Aorta (tissue), 5 donors: ENCODE measurements around the gene G6PC2. TPM values are rescaled to one million over a fixed set of nuclear protein-coding genes. Genes with fewer than 3 reads are reported as not detected.

Source experiments
- ATAC-seq: fragments of 200-7000 bp; cut with Tn5 transposase; one replicate; pipeline ENCODE4 v1.9.1; 2022; ENCODE audit warnings: moderate library complexity; ENCODE audit not compliant: low FRiP score
- DNase-seq, 2 donors: peaks; one replicate each; pipeline ENCODE4 v3.0.0-alpha.2; 2020
- H3K27ac ChIP-seq, 2 donors: one replicate each; pipeline ENCODE4 v1.5.1; 2013; ENCODE audit warnings: low read length in 2 of 2, mild to moderate bottlenecking in 2 of 2, moderate library complexity in 2 of 2, control low read depth in 1 of 2, inconsistent platforms in 1 of 2, low read depth in 1 of 2
- H3K27me3 ChIP-seq, 2 donors: one replicate each; pipeline ENCODE4 v1.6.1; 2013; ENCODE audit warnings: control low read depth in 1 of 2, low read length in 1 of 2, mild to moderate bottlenecking in 1 of 2, moderate library complexity in 1 of 2; ENCODE audit not compliant: insufficient read depth in 2 of 2, control insufficient read depth in 1 of 2
- H3K36me3 ChIP-seq, 2 donors: one replicate each; pipeline ENCODE4 v1.6.1; 2013; ENCODE audit warnings: control low read depth in 1 of 2, low read length in 1 of 2, mild to moderate bottlenecking in 1 of 2; ENCODE audit not compliant: insufficient read depth in 2 of 2, control insufficient read depth in 1 of 2
- H3K4me1 ChIP-seq, 2 donors: one replicate each; pipeline ENCODE4 v1.6.1; 2013; ENCODE audit warnings: low read length in 2 of 2, control low read depth in 1 of 2, mild to moderate bottlenecking in 1 of 2, moderate library complexity in 1 of 2; ENCODE audit not compliant: insufficient read depth in 2 of 2, control insufficient read depth in 1 of 2
- H3K4me3 ChIP-seq, 2 donors: one replicate each; pipeline ENCODE4 v1.5.1; 2013; ENCODE audit warnings: low read length in 2 of 2, control low read depth in 1 of 2, mild to moderate bottlenecking in 1 of 2
- H3K9me3 ChIP-seq: one replicate; pipeline ENCODE4 v1.6.1; 2013; ENCODE audit warnings: mild to moderate bottlenecking, low read length; ENCODE audit not compliant: control insufficient read depth
- WGBS, 2 donors: extraction: QIAGEN DNeasy Blood & Tissue Kit; methylation state at CpG; one replicate each; pipeline ENCODE4 v1.1.7; 2013; 5-methylcytosine and 5-hydroxymethylcytosine counted together
- intact Hi-C, 2 donors: fragments of 100-400 bp; cut with DNase I; formaldehyde crosslinking; loops; one replicate each; pipeline versions ENCODE4 v1.14.2 to v1.15.0; 2022
- polyA plus RNA-seq, 2 donors: library from polyadenylated mRNA; stranded (reverse); fragments of 200-250 nt; gene quantifications; one replicate each; pipeline ENCODE4 v1.2.3, GENCODE V29; 2013
- total RNA-seq, 2 donors: library from RNA; stranded (reverse); fragmentation: NEBNext Ultra II Directional; extraction: Animal tissue kit (Norgen Biotek cat#: 25700); gene quantifications; one replicate each; pipeline ENCODE4 v1.2.1, GENCODE V29; 2021
- donor health status: healthy with polysubstance abuse.
- donor health status: Bipolar disorder and iron deficiency.
- donor health status: DM: no; HTN: no; CAD: no.
- donor health status: DM: no; HTN: no; CAD: no.
- donor health status: DM: yes; HTN: yes; CAD: no.

Gene G6PC2
- total and polyA plus RNA-seq, 4 donors: 0.23 TPM; not detected in 3

DNA sequence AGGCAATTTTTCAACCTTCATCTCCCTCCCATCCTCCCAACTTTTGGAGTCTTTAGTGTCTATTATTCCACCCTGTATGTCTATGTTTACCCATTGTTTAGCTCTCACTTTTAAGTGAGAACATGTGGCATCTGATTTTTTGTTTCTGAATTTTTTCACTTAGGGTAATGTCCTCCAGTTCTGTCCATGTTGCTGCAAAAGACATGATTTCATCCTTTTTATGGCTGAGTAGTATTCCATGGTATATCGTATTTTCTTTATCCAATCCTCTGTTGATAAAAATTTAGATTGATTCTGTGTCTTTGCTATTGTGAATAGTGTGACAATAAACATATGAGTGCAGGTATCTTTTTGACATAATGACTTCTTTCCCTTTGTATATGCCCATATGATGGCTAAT, 48.2 kb downstream of the G6PC2 start:
- no peak for DNase-seq
- H3K4me3 ChIP-seq: no peak overlapping the region
- 93 to 96% methylated on average over 1 of the region's 1 CpG for WGBS, 2 donors
- no peaks in the 10 kb centered on the region for H3K27me3 ChIP-seq
- no peak for ATAC-seq
- no peaks in the 10 kb centered on the region for H3K36me3 ChIP-seq
- H3K9me3 ChIP-seq: no peaks in the 10 kb centered on the region
- H3K27ac ChIP-seq: no peak overlapping the region
- intact Hi-C loops: no loop called here
- no peaks in the 10 kb centered on the region for H3K4me1 ChIP-seq

DNA sequence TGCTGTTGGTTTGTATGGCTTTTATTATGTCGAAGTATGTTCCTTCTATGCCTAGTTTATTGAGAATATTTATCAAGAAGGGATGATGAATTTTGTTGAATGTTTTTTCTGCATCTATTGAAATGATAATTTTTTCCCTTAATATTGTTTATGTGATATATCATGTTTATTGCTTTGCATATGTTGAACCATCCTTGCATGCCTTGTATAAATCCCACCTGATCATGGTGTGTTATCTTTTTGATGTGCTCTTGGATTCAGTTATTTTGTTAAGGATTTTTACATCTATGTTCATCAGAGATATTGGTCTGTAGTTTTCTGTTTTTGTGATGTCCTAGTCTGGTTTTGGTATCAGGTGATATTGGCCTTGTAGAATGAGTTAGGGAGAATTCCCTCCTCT, 50.8 kb downstream of the G6PC2 start:
- intact Hi-C loops: no loop called here
- WGBS, 2 donors: 90 to 91% methylated on average over 1 of the region's 1 CpG
- Histone ChIP-seq H3K27ac (no peak overlapping the region), H3K4me3 (no peak overlapping the region), H3K9me3 (no peaks in the 10 kb centered on the region), H3K4me1 (no peaks in the 10 kb centered on the region), H3K27me3 (no peaks in the 10 kb centered on the region), H3K36me3 (no peaks in the 10 kb centered on the region)
- no peak for DNase-seq
- ATAC-seq: no peak

DNA sequence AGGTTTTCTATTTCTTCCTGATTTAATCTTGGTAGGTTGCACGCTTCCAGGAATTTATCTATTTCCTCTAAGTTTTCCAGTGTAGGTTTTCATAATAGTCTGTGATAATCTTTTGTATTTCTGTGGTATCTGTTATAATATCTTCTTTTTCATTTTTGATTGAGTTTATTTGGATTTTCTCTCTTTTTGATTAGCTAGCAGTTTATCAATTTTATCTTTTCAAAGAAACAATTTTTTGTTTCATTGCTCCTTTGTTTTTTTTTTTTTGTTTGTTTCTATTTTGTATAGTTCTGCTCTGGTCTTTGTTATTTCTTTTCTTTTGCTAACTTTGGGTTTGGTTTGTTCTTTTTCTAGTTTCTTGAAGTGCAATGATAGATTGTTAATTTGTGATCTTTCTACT, 51.3 kb downstream of the G6PC2 start:
- Histone ChIP-seq H3K4me3 (no peak overlapping the region), H3K36me3 (no peaks in the 10 kb centered on the region), H3K4me1 (no peaks in the 10 kb centered on the region), H3K27ac (no peak overlapping the region), H3K9me3 (no peaks in the 10 kb centered on the region), H3K27me3 (no peaks in the 10 kb centered on the region)
- DNase-seq: no peak
- ATAC-seq: no peak
- WGBS, 2 donors: 80 to 89% methylated on average over 1 of the region's 1 CpG
- intact Hi-C loops: no loop called here

DNA sequence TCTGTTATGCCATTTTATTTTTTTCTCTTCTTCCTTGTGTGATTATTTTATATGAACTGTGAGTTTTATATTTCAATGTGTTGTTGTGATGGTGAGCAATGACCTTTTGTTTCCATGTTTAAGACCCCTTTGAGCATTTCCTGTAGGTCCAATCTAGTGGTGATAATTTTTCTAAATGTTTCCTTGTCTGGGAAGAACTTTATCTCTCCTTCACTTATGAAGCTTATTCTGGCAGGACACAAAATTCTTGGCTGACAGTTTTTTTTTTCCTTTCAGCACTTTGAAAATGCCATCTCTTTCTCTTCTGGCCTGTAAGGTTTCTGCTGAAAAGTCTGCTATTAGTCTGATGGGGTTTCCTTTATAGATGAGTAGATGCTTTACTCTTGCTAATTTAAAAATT, 53.2 kb downstream of the G6PC2 start:
- Histone ChIP-seq H3K4me3 (no peak overlapping the region), H3K9me3 (no peaks in the 10 kb centered on the region), H3K27me3 (no peaks in the 10 kb centered on the region), H3K27ac (no peak overlapping the region), H3K36me3 (no peaks in the 10 kb centered on the region), H3K4me1 (no peaks in the 10 kb centered on the region)
- DNase-seq (no peak), ATAC-seq (no peak)
- intact Hi-C loops: no loop called here

DNA sequence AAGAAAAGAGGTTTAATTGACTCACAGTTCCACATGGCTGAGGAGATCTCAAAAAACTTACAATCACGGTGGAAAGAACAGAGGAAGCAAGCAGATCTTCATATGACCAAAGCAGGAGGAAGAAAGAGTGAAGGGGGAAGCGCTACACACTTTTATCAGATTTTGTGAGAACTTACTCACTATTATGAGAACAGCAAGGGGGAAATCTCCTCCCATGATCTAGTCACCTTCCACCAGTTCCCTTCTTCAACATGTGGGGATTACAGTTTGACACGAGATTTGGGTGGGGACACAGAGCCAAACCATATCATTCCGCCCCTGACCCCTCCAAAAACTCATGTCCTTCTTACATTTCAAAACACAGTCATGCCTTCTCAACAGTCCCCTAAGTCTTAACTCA, 54.2 kb downstream of the G6PC2 start:
- H3K9me3 ChIP-seq: no peaks in the 10 kb centered on the region
- H3K4me1 ChIP-seq: no peaks in the 10 kb centered on the region
- 94% methylated on average over 4 of the region's 4 CpGs for WGBS, 2 donors
- no peak overlapping the region for H3K4me3 ChIP-seq
- no peaks in the 10 kb centered on the region for H3K27me3 ChIP-seq
- intact Hi-C loops: no loop called here
- H3K27ac ChIP-seq: no peak overlapping the region
- H3K36me3 ChIP-seq: no peaks in the 10 kb centered on the region
- DNase-seq (no peak), ATAC-seq (no peak)

DNA sequence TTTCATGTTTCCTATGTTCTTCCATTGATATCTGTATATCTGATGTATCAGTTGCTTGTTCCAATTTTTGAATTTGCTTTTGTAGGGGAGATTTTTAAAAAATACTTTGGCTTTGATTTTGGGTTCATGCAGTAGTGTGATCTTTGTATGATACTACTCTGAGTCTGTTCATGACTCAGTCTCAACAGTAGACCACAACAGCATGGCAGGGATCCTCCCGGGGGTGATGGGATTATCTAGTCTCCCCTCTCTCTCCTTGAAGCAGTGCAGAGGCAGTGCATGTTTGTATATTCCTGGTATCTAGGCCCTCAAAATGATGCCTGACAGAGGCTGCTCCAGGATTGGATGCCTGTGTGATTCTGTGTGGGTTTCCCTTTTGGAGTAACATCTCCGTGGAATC, 55.3 kb downstream of the G6PC2 start:
- ATAC-seq (no peak), DNase-seq (no peak)
- no peaks in the 10 kb centered on the region for H3K9me3 ChIP-seq
- intact Hi-C loops: no loop called here
- no peak overlapping the region for H3K4me3 ChIP-seq
- no peaks in the 10 kb centered on the region for H3K27me3 ChIP-seq
- H3K36me3 ChIP-seq: no peaks in the 10 kb centered on the region
- no peak overlapping the region for H3K27ac ChIP-seq
- no peaks in the 10 kb centered on the region for H3K4me1 ChIP-seq
- WGBS, 2 donors: 93 to 96% methylated on average over 2 of the region's 2 CpGs

Other genes with a start within 250 kb of the G6PC2 start
- gene NOSTRIN, start 98.7 kb upstream of the G6PC2 start, total RNA-seq: 10 to 100 TPM; 45.3 to 46.4 TPM
- 1 to 10 TPM in 1 of 2 donors, under 1 TPM in 1; 0.10 to 6.0 TPM for gene NOSTRIN, start 98.7 kb upstream of the G6PC2 start, polyA plus RNA-seq
- gene SPC25, start 10.9 kb upstream of the G6PC2 start, total RNA-seq: under 1 TPM; 0.58 to 0.93 TPM
- 1 to 10 TPM in 1 of 2 donors, under 1 TPM in 1; 0.23 to 1.0 TPM for gene SPC25, start 10.9 kb upstream of the G6PC2 start, polyA plus RNA-seq
- gene ABCB11, start 130.0 kb downstream of the G6PC2 start, total RNA-seq: under 1 TPM in 1 of 2 donors, not detected in 1; 0.21 TPM
- under 1 TPM in 1 of 2 donors, not detected in 1; 0.03 TPM for gene ABCB11, start 130.0 kb downstream of the G6PC2 start, polyA plus RNA-seq
- 1 to 10 TPM in 1 of 2 donors, under 1 TPM in 1; 0.52 to 3.1 TPM for gene DHRS9, start 168.3 kb downstream of the G6PC2 start, total RNA-seq
- gene DHRS9, start 168.3 kb downstream of the G6PC2 start, polyA plus RNA-seq: 1 to 10 TPM in 1 of 2 donors, under 1 TPM in 1; 1.00 to 1.9 TPM